Skeletal muscle satellite cell (primary cell): ENCODE measurements around the gene TMEM184B.

Source experiments
- H3K27me3 ChIP-seq: 2 replicates; pipeline ENCODE4 v1.7.0; 2013; ENCODE audit warnings: low read length; ENCODE audit not compliant: control insufficient read depth, insufficient read depth
- H3K36me3 ChIP-seq: 2 replicates; pipeline ENCODE4 v1.7.0; 2013; ENCODE audit warnings: mild to moderate bottlenecking, control low read depth, low read length; ENCODE audit not compliant: insufficient read depth
- H3K4me1 ChIP-seq: 2 replicates; pipeline ENCODE4 v1.7.0; 2013; ENCODE audit warnings: low read length; ENCODE audit not compliant: control insufficient read depth, insufficient read depth
- H3K4me2 ChIP-seq: 2 replicates; pipeline ENCODE4 v1.7.0; 2013; ENCODE audit warnings: mild to moderate bottlenecking, low read length
- H3K4me3 ChIP-seq: 2 replicates; pipeline ENCODE4 v1.7.0; 2013; ENCODE audit warnings: low read length
- H3K9ac ChIP-seq: 2 replicates; pipeline ENCODE4 v1.7.0; 2013; ENCODE audit warnings: mild to moderate bottlenecking, low read depth, low read length, moderate library complexity
- H3K9me3 ChIP-seq: replicated peaks from 2 replicates; pipeline ENCODE4 v1.7.0; 2013; ENCODE audit warnings: mild to moderate bottlenecking, control low read depth, low read length

The TMEM184B gene

DNA sequence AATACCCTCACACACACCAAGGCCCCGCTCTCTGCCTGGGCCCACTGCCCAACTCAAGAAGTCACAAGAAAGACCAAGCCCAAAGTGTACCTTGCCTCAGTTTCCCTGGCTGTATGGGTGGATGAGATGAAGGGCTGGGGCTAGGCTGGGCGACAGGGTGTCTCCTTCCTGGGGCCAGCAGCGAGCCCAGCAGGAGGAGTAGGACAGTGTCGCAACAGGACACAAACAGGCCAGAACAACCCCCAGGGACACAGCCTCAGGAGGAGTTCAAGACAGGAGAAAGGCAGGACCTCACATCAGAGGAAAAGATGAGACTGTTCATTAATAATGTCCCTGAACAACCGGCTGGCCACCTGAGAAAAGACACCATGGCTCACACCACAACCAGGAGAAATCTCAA is 31.2 kb upstream of the TMEM184B start:
- Histone ChIP-seq H3K9me3 (no peaks in the 10 kb centered on the region), H3K9ac (no peak overlapping the region), H3K4me3 (no peak overlapping the region), H3K4me2 (no peak overlapping the region), H3K36me3 (peaks cover 70% of the 10 kb centered on the region), H3K4me1 (peaks cover 47% of the 10 kb centered on the region), H3K27me3 (no peaks in the 10 kb centered on the region)

DNA sequence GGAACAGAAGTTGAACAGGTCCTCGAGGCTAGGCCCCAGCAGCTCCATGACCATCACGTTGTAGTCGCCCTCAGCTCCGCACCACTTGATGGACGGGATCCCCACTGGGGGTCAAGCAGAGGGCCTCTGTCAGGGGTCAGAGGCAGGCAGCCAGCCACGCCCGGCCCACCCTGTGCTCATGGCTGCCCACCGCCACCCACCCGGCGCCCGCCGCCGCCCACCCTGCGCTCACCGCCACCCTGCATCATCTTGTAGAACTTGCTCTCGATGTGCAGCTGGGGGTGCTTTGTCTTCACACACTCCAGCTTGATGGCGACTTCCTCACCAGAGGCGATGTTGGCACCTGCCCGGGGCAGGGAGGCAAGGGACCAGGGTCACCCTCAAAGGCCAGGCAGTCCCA is 30.1 kb upstream of the TMEM184B start:
- Histone ChIP-seq H3K4me3 (no peak overlapping the region), H3K36me3 (peaks cover 70% of the 10 kb centered on the region), H3K4me1 (peaks cover 41% of the 10 kb centered on the region), H3K4me2 (no peak overlapping the region), H3K9me3 (no peaks in the 10 kb centered on the region), H3K9ac (no peak overlapping the region), H3K27me3 (no peaks in the 10 kb centered on the region)

DNA sequence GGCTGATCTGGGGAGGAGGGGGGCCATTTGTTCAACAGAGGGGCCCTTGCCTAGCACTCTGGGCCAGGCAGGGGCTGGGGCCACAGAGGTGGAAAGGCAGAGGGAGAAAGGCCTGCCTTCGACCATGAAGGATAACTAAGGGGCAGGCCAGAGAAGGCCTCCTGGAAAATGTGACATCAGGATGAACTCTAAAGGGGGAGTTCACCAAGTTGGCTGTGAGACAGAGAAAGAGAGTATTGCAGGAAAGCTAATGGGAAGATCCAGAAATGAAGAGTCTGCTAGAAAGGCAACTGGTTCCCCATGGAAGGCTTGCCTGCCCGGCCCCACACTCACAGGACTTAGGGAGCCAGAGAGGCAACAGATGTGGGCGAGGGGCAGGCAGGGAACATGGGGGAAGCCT is 28.1 kb upstream of the TMEM184B start:
- Histone ChIP-seq H3K4me3 (no peak overlapping the region), H3K36me3 (peaks cover 85% of the 10 kb centered on the region), H3K4me1 (peaks cover 37% of the 10 kb centered on the region), H3K9me3 (no peaks in the 10 kb centered on the region), H3K9ac (no peak overlapping the region), H3K4me2 (no peak overlapping the region), H3K27me3 (no peaks in the 10 kb centered on the region)

DNA sequence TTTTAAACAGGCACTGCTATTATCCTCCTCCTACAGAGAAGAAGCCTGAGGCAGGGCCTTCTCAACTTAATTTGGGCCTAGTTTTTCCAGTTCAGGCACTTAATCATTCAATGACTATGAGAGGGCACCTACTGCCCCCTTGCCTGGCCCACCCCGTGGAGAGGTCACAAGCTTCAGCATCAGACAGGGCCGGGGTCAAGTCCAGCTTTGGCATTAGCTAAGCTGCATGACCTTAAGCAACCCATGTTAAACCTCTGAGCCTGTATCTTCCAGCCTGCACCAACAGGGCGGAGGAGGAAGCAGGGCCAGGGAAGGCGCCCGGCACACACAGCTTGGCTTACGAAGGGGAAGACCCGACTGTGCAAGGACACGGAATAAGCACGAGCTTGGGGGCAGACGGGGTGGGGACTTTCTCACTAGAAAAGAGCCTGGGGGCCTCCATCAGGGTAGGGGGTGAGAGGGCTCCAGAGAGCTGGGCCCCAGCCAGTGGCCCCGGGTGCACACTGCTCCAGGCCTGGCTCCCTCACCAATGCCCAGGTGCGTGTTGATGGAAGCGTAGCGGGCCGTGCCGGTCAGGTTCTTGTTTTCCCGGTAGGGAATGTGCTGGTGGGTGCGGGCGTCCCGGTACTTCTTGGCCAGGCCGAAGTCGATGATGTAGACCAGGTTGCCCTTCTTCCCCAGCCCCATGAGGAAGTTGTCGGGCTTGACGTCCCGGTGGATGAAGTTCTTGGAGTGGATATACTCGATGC is 27.6 kb upstream of the TMEM184B start:
- Histone ChIP-seq H3K4me3 (no peak overlapping the region), H3K9ac (no peak overlapping the region), H3K9me3 (no peaks in the 10 kb centered on the region), H3K36me3 (peaks cover 91% of the 10 kb centered on the region), H3K4me1 (peaks cover 32% of the 10 kb centered on the region), H3K4me2 (no peak overlapping the region), H3K27me3 (no peaks in the 10 kb centered on the region)

DNA sequence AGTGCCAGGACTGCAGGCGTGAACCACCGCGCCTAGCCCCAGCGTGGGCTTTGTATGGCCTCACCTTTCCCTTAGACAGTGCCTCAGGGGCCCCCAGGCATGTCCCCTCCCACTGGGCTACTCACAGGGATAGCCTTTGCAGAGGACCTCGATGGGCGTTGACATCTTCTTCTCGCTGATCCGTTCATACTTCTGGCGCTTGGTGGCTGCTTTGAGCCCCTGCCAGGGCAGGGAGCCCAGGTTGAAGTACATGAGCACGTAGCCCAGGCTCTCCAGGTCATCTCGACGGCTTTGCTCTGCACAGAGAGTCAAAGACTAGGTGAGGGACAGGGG is 26.9 kb upstream of the TMEM184B start:
- H3K27me3 ChIP-seq, result no peaks in the 10 kb centered on the region
- no peak overlapping the region for H3K4me3 ChIP-seq
- no peaks in the 10 kb centered on the region for H3K9me3 ChIP-seq
- peaks cover 97% of the 10 kb centered on the region for H3K36me3 ChIP-seq
- no peak overlapping the region for H3K9ac ChIP-seq
- H3K4me1 ChIP-seq, result peaks cover 26% of the 10 kb centered on the region
- H3K4me2 ChIP-seq, result no peak overlapping the region

DNA sequence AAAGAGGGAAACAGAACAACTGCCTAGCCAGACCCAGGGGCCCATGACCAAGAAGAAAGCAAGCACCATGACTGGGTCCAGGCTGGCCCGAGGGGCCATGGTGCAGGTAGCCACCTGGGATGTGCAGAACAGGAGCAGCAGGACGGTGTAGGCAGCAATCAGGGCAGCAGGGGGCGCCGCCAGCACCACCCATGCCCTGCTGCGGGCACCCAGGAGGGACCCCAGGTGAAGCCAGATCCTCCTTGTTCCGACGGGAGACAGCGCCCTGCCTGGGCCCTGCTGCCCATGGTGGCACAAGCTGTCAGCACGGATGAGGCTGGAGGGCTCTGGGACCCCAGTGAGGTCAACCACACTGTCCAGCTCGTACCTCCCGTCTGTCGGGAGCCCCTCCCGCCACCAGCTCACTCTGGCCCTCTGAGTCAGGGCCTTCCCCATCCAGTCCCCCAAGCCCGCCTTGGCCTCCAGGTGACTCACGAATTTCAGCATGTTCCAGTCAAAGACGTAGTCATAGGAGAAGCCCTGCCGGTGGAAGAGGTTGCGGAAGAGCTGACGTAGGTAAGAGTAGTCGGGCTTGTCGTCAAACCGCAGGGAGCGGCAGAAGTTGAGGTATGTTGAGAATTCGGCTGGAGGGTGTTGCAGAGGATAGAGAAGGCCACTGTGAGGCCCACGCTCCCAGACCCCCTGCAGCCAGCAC is 25.6 kb upstream of the TMEM184B start:
- H3K4me2 ChIP-seq, result no peak overlapping the region
- peak overlapping the region; percentile 31 for H3K9ac ChIP-seq
- H3K27me3 ChIP-seq, result no peaks in the 10 kb centered on the region
- no peaks in the 10 kb centered on the region for H3K9me3 ChIP-seq
- no peak overlapping the region for H3K4me3 ChIP-seq
- H3K4me1 ChIP-seq, result peaks cover 14% of the 10 kb centered on the region
- peaks cover 97% of the 10 kb centered on the region for H3K36me3 ChIP-seq

DNA sequence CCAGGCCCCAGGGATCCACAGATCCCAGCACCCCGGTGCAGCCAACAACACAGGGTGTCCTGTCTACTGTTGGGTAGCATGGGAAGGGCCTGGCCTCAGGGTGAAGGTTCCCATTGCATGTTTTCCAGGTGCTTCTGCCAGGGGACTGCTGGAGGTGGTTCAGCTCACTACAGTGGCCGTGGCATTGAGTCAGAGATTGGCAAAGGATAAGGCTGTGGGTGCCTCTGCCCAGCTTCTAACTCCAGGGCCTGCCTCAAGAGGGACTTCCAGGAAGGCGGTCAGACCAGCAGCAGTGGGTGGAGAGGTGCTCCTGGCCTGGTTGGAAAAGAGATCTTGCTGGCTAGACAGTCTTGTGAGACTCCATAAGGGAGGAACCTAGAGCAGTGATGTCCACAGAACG is 23.6 kb upstream of the TMEM184B start:
- H3K4me1 ChIP-seq, result peaks cover 13% of the 10 kb centered on the region
- H3K4me2 ChIP-seq, result no peak overlapping the region
- H3K27me3 ChIP-seq, result no peaks in the 10 kb centered on the region
- no peak overlapping the region for H3K9ac ChIP-seq
- H3K9me3 ChIP-seq, result no peaks in the 10 kb centered on the region
- H3K4me3 ChIP-seq, result no peak overlapping the region
- peaks cover 92% of the 10 kb centered on the region for H3K36me3 ChIP-seq

DNA sequence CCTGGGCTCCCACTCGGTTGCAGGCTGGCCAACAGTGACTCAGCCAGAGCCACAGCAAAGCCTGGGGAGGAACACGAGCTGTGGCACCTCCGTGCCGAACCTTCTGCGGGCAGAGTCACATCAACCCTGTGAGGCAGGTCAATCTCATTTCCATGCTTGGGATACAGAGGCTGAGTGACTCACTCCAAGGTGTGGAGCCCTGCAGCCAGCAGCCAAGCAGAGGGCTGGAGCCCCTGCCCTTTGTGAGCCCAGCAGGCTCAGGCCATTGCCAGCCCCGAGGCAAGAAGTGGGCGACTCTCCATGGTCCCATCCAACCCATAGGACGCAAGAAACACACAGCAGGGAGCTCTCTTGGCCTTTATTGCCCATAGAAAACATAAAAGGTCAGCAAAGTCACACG is 23.1 kb upstream of the TMEM184B start:
- peaks cover 13% of the 10 kb centered on the region for H3K4me1 ChIP-seq
- H3K4me2 ChIP-seq, result no peak overlapping the region
- H3K36me3 ChIP-seq, result peaks cover 94% of the 10 kb centered on the region
- H3K9ac ChIP-seq, result no peak overlapping the region
- no peak overlapping the region for H3K4me3 ChIP-seq
- no peaks in the 10 kb centered on the region for H3K27me3 ChIP-seq
- no peaks in the 10 kb centered on the region for H3K9me3 ChIP-seq

DNA sequence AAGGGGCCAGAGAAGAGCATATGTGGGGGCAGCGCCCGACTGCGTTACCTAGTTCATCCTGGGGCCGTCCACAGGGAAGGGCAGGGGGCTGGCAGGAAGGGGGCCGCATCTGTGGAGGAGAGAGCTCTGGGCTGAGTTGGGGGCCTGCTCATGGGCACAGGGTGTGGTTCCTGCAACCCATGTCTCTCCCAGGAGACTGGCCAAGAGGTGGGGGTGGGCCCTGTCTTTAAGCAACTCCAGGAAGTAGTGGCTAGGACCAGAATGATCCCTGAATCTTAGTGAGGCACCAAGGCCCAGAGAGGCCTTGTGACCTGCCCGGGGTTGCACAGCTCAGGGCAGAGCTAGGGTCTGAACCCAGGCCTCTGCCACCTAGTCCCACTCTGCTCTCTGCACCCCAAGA is 22.5 kb upstream of the TMEM184B start:
- H3K4me3 ChIP-seq, result no peak overlapping the region
- H3K4me2 ChIP-seq, result no peak overlapping the region
- no peaks in the 10 kb centered on the region for H3K27me3 ChIP-seq
- H3K4me1 ChIP-seq, result peaks cover 13% of the 10 kb centered on the region
- H3K36me3 ChIP-seq, result peaks cover 91% of the 10 kb centered on the region
- H3K9me3 ChIP-seq, result no peaks in the 10 kb centered on the region
- no peak overlapping the region for H3K9ac ChIP-seq

DNA sequence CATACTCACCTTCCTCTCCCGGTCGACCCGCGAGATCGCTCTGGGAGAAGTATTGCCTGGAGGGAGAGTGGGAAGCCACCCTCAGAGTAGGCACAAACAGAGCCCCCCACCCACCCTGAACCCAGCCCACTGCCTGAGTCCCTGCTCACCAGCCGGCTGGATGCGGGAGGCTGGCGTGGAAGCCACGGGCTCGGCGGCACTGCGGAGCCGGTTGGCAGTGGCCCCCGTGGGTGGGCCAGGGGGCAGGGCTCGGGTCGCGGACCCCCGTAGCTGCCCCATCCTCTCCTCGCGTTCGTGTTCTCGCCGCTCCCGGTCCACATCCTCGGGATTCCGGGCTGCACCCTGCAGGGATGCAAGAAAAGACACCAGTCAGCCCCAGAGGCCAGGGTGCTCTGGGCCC is 21.4 kb upstream of the TMEM184B start:
- H3K4me2 ChIP-seq, result no peak overlapping the region

DNA sequence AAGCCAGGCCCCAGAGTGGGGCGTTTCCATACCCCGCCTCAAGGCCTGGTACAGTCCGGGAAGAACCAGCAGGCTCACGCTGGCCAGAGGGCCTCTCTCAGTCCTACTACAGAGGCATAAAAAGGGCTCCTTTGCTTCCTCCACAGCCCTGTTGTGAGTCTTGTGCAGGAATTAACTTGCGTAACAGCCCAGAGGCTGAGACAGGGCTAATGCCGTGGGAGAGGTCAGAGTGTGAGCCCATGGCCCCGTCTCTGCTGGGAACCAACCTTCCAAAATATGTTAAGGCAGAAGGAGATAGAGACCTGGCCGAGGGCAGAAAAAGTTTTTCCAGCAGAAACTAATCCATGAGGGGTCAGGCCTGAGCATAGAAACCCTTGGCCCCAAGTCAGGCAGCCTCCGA is 19.9 kb upstream of the TMEM184B start:
- Histone ChIP-seq H3K4me2 (no peak overlapping the region), H3K9ac (no peak overlapping the region), H3K36me3 (peaks cover 79% of the 10 kb centered on the region)

More for the DNA sequence above, 21.4 kb upstream of the TMEM184B start:
- H3K9ac ChIP-seq, result no peak overlapping the region
- H3K9me3 ChIP-seq, result no peaks in the 10 kb centered on the region
- peaks cover 91% of the 10 kb centered on the region for H3K36me3 ChIP-seq
- no peak overlapping the region for H3K4me3 ChIP-seq
- peaks cover 4% of the 10 kb centered on the region for H3K4me1 ChIP-seq
- H3K27me3 ChIP-seq, result no peaks in the 10 kb centered on the region

More for the DNA sequence above, 19.9 kb upstream of the TMEM184B start:
- Histone ChIP-seq H3K9me3 (no peaks in the 10 kb centered on the region), H3K4me3 (no peak overlapping the region), H3K27me3 (no peaks in the 10 kb centered on the region), H3K4me1 (peaks cover 2% of the 10 kb centered on the region)
